ENCODE data around the gene GADD45A. TPM values are rescaled to one million over a fixed set of nuclear protein-coding genes. Genes with fewer than 3 reads are reported as not detected.

Gene GADD45A
- total RNA-seq, 1 donor from 2014 or later, result 111 TPM

- intact Hi-C loops (cut with DNase I), result no loop called here
- no peaks in the 10 kb centered on the region for H3K9me3 ChIP-seq
- no peaks in the 10 kb centered on the region for H3K27me3 ChIP-seq
- H3K4me3 ChIP-seq, result no peak overlapping the region
- no peak for DNase-seq (ENCODE audit: low spot score in 2 of 2)
- peak overlapping the region in 1 of 2 donors; percentile 96 for H3K27ac ChIP-seq
- TF ChIP-seq CTCF (IDR thresholded peaks at IDR 0.05), result no peak
- H3K36me3 ChIP-seq, result peaks cover 28 to 33% of the 10 kb centered on the region in 2 donors
- peaks cover 0 to 10% of the 10 kb centered on the region in 2 donors for H3K4me1 ChIP-seq
These were observed 5.0 kb downstream of the GADD45A start for GRCh38 chr1:67690018-67690363.

- Histone ChIP-seq H3K9me3 (no peaks in the 10 kb centered on the region), H3K4me1 (peaks cover 0 to 10% of the 10 kb centered on the region in 2 donors), H3K27ac (peak overlapping the region; percentile 10 to 16), H3K36me3 (peaks cover 28 to 33% of the 10 kb centered on the region in 2 donors), H3K4me3 (no peak overlapping the region), H3K27me3 (no peaks in the 10 kb centered on the region)
- intact Hi-C loops (cut with DNase I), result no loop called here
- no peak for DNase-seq (ENCODE audit: low spot score in 2 of 2)
- TF ChIP-seq CTCF (IDR thresholded peaks at IDR 0.05), result no peak
These were observed 5.4 kb downstream of the GADD45A start for GRCh38 chr1:67690411-67690810.

- TF ChIP-seq CTCF (IDR thresholded peaks at IDR 0.05), result no peak
- intact Hi-C loops (cut with DNase I), result no loop called here
- no peak for DNase-seq (ENCODE audit: low spot score in 2 of 2)
- Histone ChIP-seq H3K9me3 (no peaks in the 10 kb centered on the region), H3K27ac (peak overlapping the region in 1 of 2 donors; percentile 14), H3K4me1 (peaks cover 0 to 10% of the 10 kb centered on the region in 2 donors), H3K36me3 (peaks cover 23 to 27% of the 10 kb centered on the region in 2 donors), H3K4me3 (no peak overlapping the region), H3K27me3 (no peaks in the 10 kb centered on the region)
These were observed 6.7 kb downstream of the GADD45A start for GRCh38 chr1:67691712-67692111.

- TF ChIP-seq CTCF (IDR thresholded peaks at IDR 0.05), result no peak
- no peak for DNase-seq (ENCODE audit: low spot score in 2 of 2)
- H3K27ac ChIP-seq, result no peak overlapping the region
- H3K4me1 ChIP-seq, result no peaks in the 10 kb centered on the region
- no peaks in the 10 kb centered on the region for H3K9me3 ChIP-seq
- H3K36me3 ChIP-seq, result peaks cover 0 to 3% of the 10 kb centered on the region in 2 donors
- intact Hi-C loops (cut with DNase I), result no loop called here
- no peak overlapping the region for H3K4me3 ChIP-seq
- no peaks in the 10 kb centered on the region for H3K27me3 ChIP-seq
These were observed 11.0 kb downstream of the GADD45A start for GRCh38 chr1:67695963-67696362.

- H3K27ac ChIP-seq, result no peak overlapping the region
- no peaks in the 10 kb centered on the region for H3K9me3 ChIP-seq
- TF ChIP-seq CTCF (IDR thresholded peaks at IDR 0.05), result no peak
- no peaks in the 10 kb centered on the region for H3K4me1 ChIP-seq
- DNase-seq (ENCODE audit: low spot score in 2 of 2), result no peak
- intact Hi-C loops (cut with DNase I), result no loop called here
- no peaks in the 10 kb centered on the region for H3K27me3 ChIP-seq
- H3K36me3 ChIP-seq, result peaks cover 0 to 6% of the 10 kb centered on the region in 2 donors
- H3K4me3 ChIP-seq, result no peak overlapping the region
These were observed 11.7 kb downstream of the GADD45A start for GRCh38 chr1:67696708-67697107.

GRCh38 chr1:67700220-67700619 lies 15.2 kb downstream of the GADD45A start:
- DNase-seq (ENCODE audit: low spot score in 2 of 2), result no peak
- intact Hi-C loops (cut with DNase I), result no loop called here
- no peak for TF ChIP-seq CTCF (IDR thresholded peaks at IDR 0.05)
- H3K4me3 ChIP-seq, result no peak overlapping the region
- H3K4me1 ChIP-seq, result no peaks in the 10 kb centered on the region
- no peaks in the 10 kb centered on the region for H3K27me3 ChIP-seq
- H3K9me3 ChIP-seq, result no peaks in the 10 kb centered on the region
- H3K36me3 ChIP-seq, result peaks cover 10 to 25% of the 10 kb centered on the region in 2 donors
- peak overlapping the region; percentile 1 to 43 for H3K27ac ChIP-seq
